H1 (cell line): ENCODE measurements around the gene HACD1. TPM values are rescaled to one million over a fixed set of nuclear protein-coding genes. Genes with fewer than 3 reads are reported as not detected.

ENCODE experiments used
- CTCF ChIA-PET: fragments of 300-600 bp; sonication (Branson Sonifier 250); formaldehyde crosslinking; loops from one replicate; lab custom pipeline; 2021; ENCODE audit not compliant: partially characterized antibody; lab: Charles Lee
- POLR2A ChIA-PET: fragments of 300-600 bp; sonication (Branson Sonifier 250); formaldehyde crosslinking; loops from one replicate; lab custom pipeline; 2021; ENCODE audit warnings: inconsistent platforms; ENCODE audit not compliant: partially characterized antibody; lab: Charles Lee
- DNase-seq, 2 experiments: peaks; one replicate each; pipeline versions ENCODE4 v3.0.0 to v3.0.0-alpha.2; 2010 to 2022; ENCODE audit warnings: low spot score in 2 of 2, low read depth in 1 of 2, mixed read lengths in 1 of 2
- FAIRE-seq: peaks from 2 replicates; lab custom pipeline; 2011; peaks lifted over from hg19 to GRCh38; lab: Jason Lieb, UNC
- H2AFZ ChIP-seq: 2 replicates; pipeline ENCODE4 v1.8.1; 2012; ENCODE audit warnings: low read length, inconsistent platforms
- H2AK5ac ChIP-seq: 2 replicates; pipeline ENCODE4 v1.6.1; 2013; ENCODE audit warnings: low read depth, low read length
- H2BK120ac ChIP-seq: replicated peaks from 2 replicates; pipeline ENCODE3; 2013; ENCODE audit warnings: low read depth, low read length, inconsistent platforms
- H2BK12ac ChIP-seq: 2 replicates; pipeline ENCODE4 v1.6.1; 2013; ENCODE audit warnings: low read depth, low read length
- H2BK15ac ChIP-seq: 2 replicates; pipeline ENCODE4 v1.6.1; 2013; ENCODE audit warnings: low read length
- H2BK20ac ChIP-seq: 2 replicates; pipeline ENCODE4 v1.6.1; 2013; ENCODE audit warnings: low read length
- H2BK5ac ChIP-seq: 2 replicates; pipeline ENCODE4 v1.6.1; 2013; ENCODE audit warnings: low read depth, low read length
- H3K14ac ChIP-seq: 2 replicates; pipeline ENCODE4 v1.6.1; 2013; ENCODE audit warnings: inconsistent platforms; ENCODE audit not compliant: insufficient read length
- H3K18ac ChIP-seq: 2 replicates; pipeline ENCODE4 v1.6.1; 2013; ENCODE audit warnings: low read length; ENCODE audit errors: extremely low read depth
- H3K23ac ChIP-seq: 2 replicates; pipeline ENCODE4 v1.6.1; 2013; ENCODE audit warnings: inconsistent platforms; ENCODE audit not compliant: insufficient read length
- H3K23me2 ChIP-seq: 2 replicates; pipeline ENCODE4 v1.6.1; 2013; ENCODE audit warnings: low read depth, low read length
- H3K27ac ChIP-seq: 2 replicates; pipeline ENCODE4 v1.6.1; 2011; ENCODE audit warnings: low read depth, low read length, inconsistent platforms
- H3K27me3 ChIP-seq, 4 experiments: replicated peaks in 1 of 4; 1 replicate in 1 of 4; 2 replicates in 3 of 4; pipeline versions ENCODE4 v1.6.1 to v1.8.1; 2011 to 2013; ENCODE audit warnings: low read length in 3 of 4, mild to moderate bottlenecking in 3 of 4, inconsistent platforms in 2 of 4, mixed read lengths in 2 of 4, moderate library complexity in 1 of 4; ENCODE audit not compliant: control insufficient read depth in 3 of 4, insufficient read depth in 3 of 4; ENCODE audit errors: extremely low read depth in 1 of 4
- H3K36me3 ChIP-seq, 4 experiments: 2 replicates each; pipeline versions ENCODE4 v1.6.1 to v1.8.1; 2011 to 2013; ENCODE audit warnings: mild to moderate bottlenecking in 4 of 4, low read length in 3 of 4, moderate library complexity in 2 of 4, control low read depth in 1 of 4, inconsistent platforms in 1 of 4; ENCODE audit not compliant: insufficient read depth in 4 of 4, control insufficient read depth in 2 of 4
- H3K4ac ChIP-seq: replicated peaks from 2 replicates; pipeline ENCODE3; 2013; ENCODE audit warnings: low read length, low read depth, mixed read lengths, inconsistent platforms; ENCODE audit not compliant: insufficient read length
- H3K4me1 ChIP-seq, 4 experiments: replicated peaks in 1 of 4; 1 replicate in 1 of 4; 2 replicates in 3 of 4; pipeline versions ENCODE4 v1.6.1 to v1.8.1; 2011 to 2013; ENCODE audit warnings: low read length in 3 of 4, inconsistent platforms in 2 of 4, mixed read lengths in 1 of 4; ENCODE audit not compliant: insufficient read depth in 4 of 4, control insufficient read depth in 3 of 4
- H3K4me2 ChIP-seq, 2 experiments: 2 replicates each; pipeline versions ENCODE4 v1.6.1 to v1.8.1; 2011 to 2013; ENCODE audit warnings: low read depth in 2 of 2, low read length in 2 of 2, control low read depth in 1 of 2, inconsistent platforms in 1 of 2, mild to moderate bottlenecking in 1 of 2; ENCODE audit not compliant: insufficient read depth in 1 of 2
- H3K4me3 ChIP-seq, 4 experiments: fragments of 200-600, 300-600 bp in 1 of 4; sonication (generic), shearing (Covaris generic), sonication (Bioruptor Twin) in 1 of 4; 2 replicates each; pipeline versions ENCODE4 v1.5.1 to v1.8.1; 2011 to 2016; ENCODE audit warnings: low read length in 4 of 4, low read depth in 3 of 4, control low read depth in 2 of 4, inconsistent platforms in 2 of 4, mild to moderate bottlenecking in 2 of 4, mixed read lengths in 1 of 4, moderate library complexity in 1 of 4; ENCODE audit not compliant: insufficient read depth in 2 of 4; ENCODE audit errors: extremely low read depth in 1 of 4
- H3K56ac ChIP-seq: replicated peaks from 2 replicates; pipeline ENCODE3; 2013; ENCODE audit warnings: low read depth, mild to moderate bottlenecking, mixed read lengths, low read length, inconsistent platforms; ENCODE audit not compliant: insufficient read length
- H3K79me1 ChIP-seq: 2 replicates; pipeline ENCODE4 v1.6.1; 2013; ENCODE audit warnings: low read depth, low read length, control low read depth
- H3K79me2 ChIP-seq, 2 experiments: 2 replicates each; pipeline versions ENCODE4 v1.6.1 to v1.8.1; 2012 to 2013; ENCODE audit warnings: low read length in 2 of 2, mild to moderate bottlenecking in 2 of 2, inconsistent platforms in 1 of 2; ENCODE audit not compliant: insufficient read depth in 2 of 2, control insufficient read depth in 1 of 2
- H3K9ac ChIP-seq, 4 experiments: replicated peaks in 1 of 4; 1 replicate in 1 of 4; 2 replicates in 3 of 4; pipeline versions ENCODE4 v1.6.1 to v1.8.1; 2011 to 2013; ENCODE audit warnings: low read depth in 3 of 4, low read length in 3 of 4, control low read depth in 2 of 4, mild to moderate bottlenecking in 2 of 4, moderate library complexity in 2 of 4, inconsistent platforms in 1 of 4; ENCODE audit errors: extremely low read depth in 1 of 4
- H3K9me3 ChIP-seq, 2 experiments: 2 replicates each; pipeline versions ENCODE4 v1.6.1 to v1.8.1; 2012 to 2013; ENCODE audit warnings: mild to moderate bottlenecking in 2 of 2, moderate library complexity in 2 of 2, control low read depth in 1 of 2, inconsistent platforms in 1 of 2, low read depth in 1 of 2, low read length in 1 of 2, mixed read lengths in 1 of 2; ENCODE audit not compliant: insufficient read depth in 2 of 2
- H4K20me1 ChIP-seq, 2 experiments: replicated peaks in 1 of 2; 2 replicates each; pipeline versions ENCODE3 to v1.8.1; 2011 to 2013; ENCODE audit warnings: inconsistent platforms in 2 of 2, low read length in 2 of 2, mild to moderate bottlenecking in 1 of 2; ENCODE audit not compliant: insufficient read depth in 2 of 2, control insufficient read depth in 1 of 2
- H4K5ac ChIP-seq: 2 replicates; pipeline ENCODE4 v1.6.1; 2013; ENCODE audit warnings: low read length, low read depth, mixed read lengths, inconsistent platforms; ENCODE audit not compliant: insufficient read length
- H4K8ac ChIP-seq: 2 replicates; pipeline ENCODE4 v1.8.0; 2013; ENCODE audit warnings: mild to moderate bottlenecking, moderate library complexity, low read length, inconsistent platforms; ENCODE audit not compliant: insufficient read depth; ENCODE audit errors: extremely low read depth
- H4K91ac ChIP-seq: replicated peaks from 2 replicates; pipeline ENCODE3; 2013; ENCODE audit warnings: low read length, mixed read lengths, inconsistent platforms; ENCODE audit not compliant: insufficient read length
- ASH2L ChIP-seq: fragments of 200-600, 300-600 bp; sonication (generic); IDR thresholded peaks from one replicate; pipeline ENCODE4 v1.7.1; 2017; ENCODE audit warnings: low read length
- BRCA1 ChIP-seq: IDR thresholded peaks from 2 replicates; pipeline ENCODE4 v1.6.1; 2012; ENCODE audit warnings: low read depth, low read length, improper control_type of control experiment
- CBX5 ChIP-seq: fragments of 300-800, 300-1000 bp; sonication (generic); IDR thresholded peaks from 2 replicates; pipeline ENCODE4 v1.7.1; 2016; ENCODE audit warnings: antibody characterized with exemption, low read length, low read depth
- HDAC2 ChIP-seq, 2 experiments: fragments of 300-600 bp in 1 of 2; sonication (generic) in 1 of 2; IDR thresholded peaks; 2 replicates each; pipeline ENCODE4 v1.6.1; 2011 to 2012; ENCODE audit warnings: low read depth in 2 of 2, low read length in 2 of 2, mild to moderate bottlenecking in 2 of 2, moderate library complexity in 2 of 2, borderline replicate concordance in 1 of 2, inconsistent platforms in 1 of 2
- HDAC6 ChIP-seq: IDR thresholded peaks from one replicate; pipeline ENCODE4 v1.7.1; 2012; ENCODE audit warnings: low read depth, mild to moderate bottlenecking, inconsistent platforms, low read length, moderate library complexity
- MAX ChIP-seq: IDR thresholded peaks from 2 replicates; pipeline ENCODE4 v1.6.1; 2012; ENCODE audit warnings: inconsistent platforms
- NANOG ChIP-seq: IDR thresholded peaks from 2 replicates; pipeline ENCODE4 v1.6.1; 2011; ENCODE audit warnings: low read length, low read depth, mild to moderate bottlenecking, inconsistent platforms; ENCODE audit not compliant: insufficient read depth, poor library complexity, severe bottlenecking
- POU5F1 ChIP-seq: IDR thresholded peaks from 2 replicates; pipeline ENCODE4 v1.6.1; 2011; ENCODE audit warnings: low read depth, mild to moderate bottlenecking, low read length, moderate library complexity
- SIRT6 ChIP-seq: IDR thresholded peaks from one replicate; pipeline ENCODE4 v1.7.1; 2012; ENCODE audit warnings: low read length, inconsistent platforms
- SP4 ChIP-seq: IDR thresholded peaks from 2 replicates; pipeline ENCODE4 v1.6.1; 2012; ENCODE audit warnings: low read length, inconsistent platforms
- WGBS, 2 experiments: shearing (Covaris generic) in 1 of 2; methylation state at CpG; one replicate each; pipeline versions ENCODE4 v1.1.6 to v1.1.7; 2013 to 2015; ENCODE audit warnings: low lambda C conversion rate in 2 of 2, mixed read lengths in 2 of 2, inconsistent platforms in 1 of 2, low coverage in 1 of 2, missing lambda C conversion rate in 1 of 2; ENCODE audit not compliant: insufficient replicate concordance in 2 of 2, insufficient coverage in 1 of 2, insufficient read length in 1 of 2; ENCODE audit errors: extremely low coverage in 1 of 2, missing lambda C conversion rate in 1 of 2; 5-methylcytosine and 5-hydroxymethylcytosine counted together
- polyA plus RNA-seq, 7 experiments: library from polyadenylated mRNA; depleted of rRNA in 3 of 7; stranded (reverse) in 5 of 7; unstranded in 2 of 7; fragments of >200 nt in 5 of 7; fragments of 200-250 nt in 2 of 7; gene quantifications; 1 replicate in 5 of 7; 2 replicates in 1 of 7; 4 replicates in 1 of 7; pipeline versions ENCODE4 v1.2.1 to v1.2.3, GENCODE V29; 2011 to 2013; ENCODE audit warnings: missing spikeins in 2 of 7, mixed read lengths in 2 of 7
- total RNA-seq: library from RNA; stranded (reverse); fragmentation: NEBNext Ultra II Directional; extraction: Animal tissue kit (Norgen Biotek cat#: 25700); gene quantifications from 2 replicates; pipeline ENCODE4 v1.2.1, GENCODE V29; 2021
- TF ChIP-seq, protein P1 (sequence below): IDR thresholded peaks from 2 replicates; pipeline ENCODE4 v1.6.1; 2012; ENCODE audit warnings: low read length, inconsistent platforms

Gene HACD1
- total and polyA plus RNA-seq, 2 of the 8 experiments (the other 6 are each of a cell fraction or from before 2014, with no cell fraction given), result 18.7 to 30.8 TPM

DNA sequence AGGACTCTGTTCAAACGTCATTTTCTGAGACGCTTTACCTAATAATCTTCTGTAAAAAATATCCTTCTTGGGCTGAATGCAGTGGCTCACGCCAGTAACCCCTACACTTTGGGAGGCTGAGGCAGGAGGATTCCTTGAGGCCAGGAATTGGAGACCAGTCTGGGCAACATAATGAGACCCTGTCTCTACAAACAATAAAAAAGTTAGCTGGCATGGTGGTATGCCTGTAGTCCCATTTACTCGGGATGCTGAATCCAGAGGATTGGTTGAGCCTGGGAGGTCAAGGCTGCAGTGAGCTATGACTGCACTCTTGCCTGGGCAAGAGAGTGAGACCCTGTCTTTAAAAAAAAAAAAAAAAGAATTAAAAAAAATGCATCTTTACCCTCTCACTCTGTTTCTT lies 31.9 kb upstream of the HACD1 start:
- ChIA-PET CTCF (no interaction called here), POLR2A (interaction anchor here (1.1 to 1.9 kb wide), 2 partner anchors 18 to 32 kb away, joined by 4 to 9 read pairs; partner anchors contain the start of gene HACD1)
- no peak overlapping the region for H3K4me2 ChIP-seq
- peaks cover 0 to 13% (median 6%) of the 10 kb centered on the region in 4 experiments; a peak in 4 of 8 replicates for H3K36me3 ChIP-seq
- H3K4me3 ChIP-seq, result no peak overlapping the region
- H3K79me1 ChIP-seq, result peaks cover 2% of the 10 kb centered on the region
- H3K23me2 ChIP-seq, result no peaks in the 10 kb centered on the region; the same call in 1 of the 2 replicates
- H3K9me3 ChIP-seq, result peaks cover 7 to 10% of the 10 kb centered on the region in 2 experiments; a peak in 3 of 4 replicates
- no peak overlapping the region for H4K8ac ChIP-seq
- no peak overlapping the region for H2AK5ac ChIP-seq
- H3K27me3 ChIP-seq, result no peaks in the 10 kb centered on the region
- FAIRE-seq, result no peak
- peaks cover 27 to 96% of the 10 kb centered on the region in 2 experiments for H3K79me2 ChIP-seq
- H3K18ac ChIP-seq, result no peak overlapping the region
- H3K27ac ChIP-seq, result no peak overlapping the region
- H3K4ac ChIP-seq, result no peak overlapping the region
- no peak for DNase-seq
- H2AFZ ChIP-seq, result no peak overlapping the region
- H4K91ac ChIP-seq, result no peak overlapping the region
- H2BK15ac ChIP-seq, result no peak overlapping the region
- no peak overlapping the region for H2BK120ac ChIP-seq
- no peak for TF ChIP-seq CBX5
- TF ChIP-seq, protein P1, sequence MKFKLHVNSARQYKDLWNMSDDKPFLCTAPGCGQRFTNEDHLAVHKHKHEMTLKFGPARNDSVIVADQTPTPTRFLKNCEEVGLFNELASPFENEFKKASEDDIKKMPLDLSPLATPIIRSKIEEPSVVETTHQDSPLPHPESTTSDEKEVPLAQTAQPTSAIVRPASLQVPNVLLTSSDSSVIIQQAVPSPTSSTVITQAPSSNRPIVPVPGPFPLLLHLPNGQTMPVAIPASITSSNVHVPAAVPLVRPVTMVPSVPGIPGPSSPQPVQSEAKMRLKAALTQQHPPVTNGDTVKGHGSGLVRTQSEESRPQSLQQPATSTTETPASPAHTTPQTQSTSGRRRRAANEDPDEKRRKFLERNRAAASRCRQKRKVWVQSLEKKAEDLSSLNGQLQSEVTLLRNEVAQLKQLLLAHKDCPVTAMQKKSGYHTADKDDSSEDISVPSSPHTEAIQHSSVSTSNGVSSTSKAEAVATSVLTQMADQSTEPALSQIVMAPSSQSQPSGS, result no peak
- no peak for TF ChIP-seq MAX
- no peak for TF ChIP-seq HDAC6
- no peak for TF ChIP-seq SIRT6
- no peak for TF ChIP-seq HDAC2 (IDR thresholded peaks at IDR 0.05; ENCODE audit: borderline replicate concordance in 1 of 2, low read depth in 2 of 2, low read length in 2 of 2)
- no peak for TF ChIP-seq POU5F1
- TF ChIP-seq ASH2L, result no peak
- no peak for TF ChIP-seq BRCA1
- no peak for TF ChIP-seq SP4
- TF ChIP-seq NANOG, result no peak
- H2BK20ac ChIP-seq, result no peak overlapping the region
- no peak overlapping the region for H3K9ac ChIP-seq
- H2BK5ac ChIP-seq, result no peak overlapping the region
- no peak overlapping the region for H2BK12ac ChIP-seq
- no peak overlapping the region for H3K56ac ChIP-seq
- peaks cover 0 to 2% of the 10 kb centered on the region in 2 experiments for H4K20me1 ChIP-seq
- WGBS, 2 experiments, result 84% methylated on average over 4 of the region's 4 CpGs; no CpG with 5 or more reads in 1 of the 2 experiments
- H3K4me1 ChIP-seq, result peaks cover 6 to 13% (median 10%) of the 10 kb centered on the region in 4 experiments; a peak in 4 of 7 replicates
- H3K14ac ChIP-seq, result no peak overlapping the region
- H3K23ac ChIP-seq, result no peak overlapping the region
- no peak overlapping the region for H4K5ac ChIP-seq
